ENCODE data around the gene UBXN11. TPM values are rescaled to one million over a fixed set of nuclear protein-coding genes. Genes with fewer than 3 reads are reported as not detected.

UBXN11 gene
- total RNA-seq, 1 donor from 2014 or later = 12.8 TPM

GRCh38 chr1:26296340-26297056 lies 9.9 kb downstream of the UBXN11 start:
- Mint-ChIP-seq H3K4me3 (ENCODE audit: unreplicated experiment) (no peak overlapping the region), H3K9me3 (ENCODE audit: unreplicated experiment) (no peaks in the 10 kb centered on the region), H3K27me3 (ENCODE audit: low read depth, unreplicated experiment) (no peaks in the 10 kb centered on the region), H3K27ac (ENCODE audit: unreplicated experiment) (no peak overlapping the region), H3K4me1 (ENCODE audit: low read depth, unreplicated experiment) (peaks cover 6% of the 10 kb centered on the region), H3K36me3 (ENCODE audit: low read depth, unreplicated experiment) (peaks cover 13% of the 10 kb centered on the region)
- Histone ChIP-seq H3K79me2 (ENCODE audit: insufficient read depth, low read length) (no peaks in the 10 kb centered on the region), H3K4me1 (ENCODE audit: insufficient read depth, low read length) (peaks cover 7% of the 10 kb centered on the region), H3K36me3 (ENCODE audit: insufficient read depth, low read length) (no peaks in the 10 kb centered on the region), H3K4me2 (ENCODE audit: low read length) (no peak overlapping the region), H3K27ac (ENCODE audit: low read depth, low read length) (no peak overlapping the region), H3K27me3 (ENCODE audit: insufficient read depth, low read length) (no peaks in the 10 kb centered on the region), H4K20me1 (ENCODE audit: insufficient read depth, low read length) (no peaks in the 10 kb centered on the region), H3K4me3 (ENCODE audit: insufficient read depth, low read depth, low read length) (no peak overlapping the region), H3K9ac (ENCODE audit: low read length) (no peak overlapping the region), H3K9me3 (ENCODE audit: insufficient read depth, low read depth, low read length) (no peaks in the 10 kb centered on the region), H2AFZ (ENCODE audit: low read depth, low read length) (no peak overlapping the region)
- FAIRE-seq (no peak), DNase-seq (ENCODE audit: low read depth) (no peak)
- TF ChIP-seq CTCF (IDR thresholded peaks at IDR 0.05; ENCODE audit: insufficient read depth, low read depth, low read length) = no peak
- no peak for TF ChIP-seq EZH2 (IDR thresholded peaks at IDR 0.05; ENCODE audit: insufficient read depth, low read length)

- Mint-ChIP-seq H3K4me3 (ENCODE audit: unreplicated experiment) (no peak overlapping the region), H3K4me1 (ENCODE audit: low read depth, unreplicated experiment) (peaks cover 6% of the 10 kb centered on the region), H3K27ac (ENCODE audit: unreplicated experiment) (no peak overlapping the region), H3K27me3 (ENCODE audit: low read depth, unreplicated experiment) (no peaks in the 10 kb centered on the region), H3K36me3 (ENCODE audit: low read depth, unreplicated experiment) (peaks cover 11% of the 10 kb centered on the region), H3K9me3 (ENCODE audit: unreplicated experiment) (no peaks in the 10 kb centered on the region)
- H4K20me1 ChIP-seq (ENCODE audit: insufficient read depth, low read length) = no peaks in the 10 kb centered on the region
- no peak overlapping the region for H3K4me3 ChIP-seq (ENCODE audit: insufficient read depth, low read depth, low read length)
- no peaks in the 10 kb centered on the region for H3K27me3 ChIP-seq (ENCODE audit: insufficient read depth, low read length)
- H3K4me2 ChIP-seq (ENCODE audit: low read length) = no peak overlapping the region
- FAIRE-seq (no peak), DNase-seq (ENCODE audit: low read depth) (no peak)
- H3K9ac ChIP-seq (ENCODE audit: low read length) = no peak overlapping the region
- H3K9me3 ChIP-seq (ENCODE audit: insufficient read depth, low read depth, low read length) = no peaks in the 10 kb centered on the region
- H2AFZ ChIP-seq (ENCODE audit: low read depth, low read length) = no peak overlapping the region
- H3K4me1 ChIP-seq (ENCODE audit: insufficient read depth, low read length) = peaks cover 7% of the 10 kb centered on the region
- TF ChIP-seq EZH2 (IDR thresholded peaks at IDR 0.05; ENCODE audit: insufficient read depth, low read length) = no peak
- TF ChIP-seq CTCF (IDR thresholded peaks at IDR 0.05; ENCODE audit: insufficient read depth, low read depth, low read length) = no peak
- H3K36me3 ChIP-seq (ENCODE audit: insufficient read depth, low read length) = no peaks in the 10 kb centered on the region
- H3K27ac ChIP-seq (ENCODE audit: low read depth, low read length) = no peak overlapping the region
- H3K79me2 ChIP-seq (ENCODE audit: insufficient read depth, low read length) = no peaks in the 10 kb centered on the region
Observed at GRCh38 chr1:26295194-26296138, 11.0 kb downstream of the UBXN11 start.

Measured in astrocyte (in vitro differentiated cells and primary cell).